Mesothelial cell of epicardium (in vitro differentiated cells): Measurements from ENCODE around the gene WWOX. TPM values are rescaled to one million over a fixed set of nuclear protein-coding genes. Genes with fewer than 3 reads are reported as not detected.

ENCODE experiments used
- DNase-seq, 2 experiments: peaks; one replicate each; pipeline ENCODE4 v3.0.0; 2021; ENCODE audit warnings: low spot score in 2 of 2; ENCODE audit not compliant: unreplicated experiment in 2 of 2
- H3K27ac Mint-ChIP-seq: 2 replicates; pipeline ENCODE4 v1.8.0; 2021; ENCODE audit warnings: mixed read lengths
- H3K27me3 Mint-ChIP-seq: 2 replicates; pipeline ENCODE4 v1.8.0; 2021; ENCODE audit warnings: low read depth, mixed read lengths
- H3K36me3 Mint-ChIP-seq: 2 replicates; pipeline ENCODE4 v1.8.0; 2021; ENCODE audit warnings: mixed read lengths
- H3K4me1 Mint-ChIP-seq: 2 replicates; pipeline ENCODE4 v1.8.0; 2021; ENCODE audit warnings: mixed read lengths
- H3K4me3 Mint-ChIP-seq: 2 replicates; pipeline ENCODE4 v1.8.0; 2021; ENCODE audit warnings: mild to moderate bottlenecking, moderate library complexity, mixed read lengths
- H3K9me3 Mint-ChIP-seq: 2 replicates; pipeline ENCODE4 v1.8.0; 2021; ENCODE audit warnings: mixed read lengths
- CTCF ChIP-seq: fragments of 200-600 bp; sonication (generic); IDR thresholded peaks from one replicate; pipeline ENCODE4 v1.5.0; 2021; ENCODE audit warnings: antibody characterized with exemption; ENCODE audit not compliant: unreplicated experiment
- total RNA-seq: library from RNA; stranded (reverse); gene quantifications from 3 replicates; pipeline ENCODE4 v1.2.1, GENCODE V29; 2021

Gene WWOX
- total RNA-seq, 1 donor from 2014 or later = 29.7 TPM

- H3K27ac Mint-ChIP-seq = no peak overlapping the region
- H3K4me1 Mint-ChIP-seq = no peaks in the 10 kb centered on the region
- no peak for TF ChIP-seq CTCF
- no peak overlapping the region for H3K4me3 Mint-ChIP-seq
- H3K27me3 Mint-ChIP-seq = no peaks in the 10 kb centered on the region
- no peaks in the 10 kb centered on the region for H3K9me3 Mint-ChIP-seq
- no peaks in the 10 kb centered on the region for H3K36me3 Mint-ChIP-seq
- DNase-seq = no peak
Observed at GRCh38 chr16:78729687-78730086, 630.2 kb downstream of the WWOX start.

- H3K9me3 Mint-ChIP-seq = no peaks in the 10 kb centered on the region
- no peaks in the 10 kb centered on the region for H3K27me3 Mint-ChIP-seq
- no peak overlapping the region for H3K4me3 Mint-ChIP-seq
Observed at GRCh38 chr16:78731785-78732184, 632.3 kb downstream of the WWOX start.

GRCh38 chr16:78732696-78733095, 633.2 kb downstream of the WWOX start:
- TF ChIP-seq CTCF = no peak
- no peak for DNase-seq
- no peaks in the 10 kb centered on the region for H3K36me3 Mint-ChIP-seq

More at GRCh38 chr16:78731785-78732184, 632.3 kb downstream of the WWOX start:
- TF ChIP-seq CTCF = no peak
- no peak for DNase-seq
- Mint-ChIP-seq H3K4me1 (no peaks in the 10 kb centered on the region), H3K27ac (no peak overlapping the region), H3K36me3 (no peaks in the 10 kb centered on the region)

GRCh38 chr16:78735337-78735736, 635.9 kb downstream of the WWOX start:
- no peak overlapping the region for H3K27ac Mint-ChIP-seq

More at GRCh38 chr16:78732696-78733095, 633.2 kb downstream of the WWOX start:
- Mint-ChIP-seq H3K27me3 (no peaks in the 10 kb centered on the region), H3K9me3 (no peaks in the 10 kb centered on the region), H3K4me1 (no peaks in the 10 kb centered on the region), H3K27ac (no peak overlapping the region), H3K4me3 (no peak overlapping the region)

GRCh38 chr16:78737630-78738029, 638.2 kb downstream of the WWOX start:
- no peak for TF ChIP-seq CTCF
- no peaks in the 10 kb centered on the region for H3K4me1 Mint-ChIP-seq
- H3K4me3 Mint-ChIP-seq = no peak overlapping the region
- DNase-seq = no peak
- H3K27ac Mint-ChIP-seq = no peak overlapping the region
- no peaks in the 10 kb centered on the region for H3K9me3 Mint-ChIP-seq
- no peaks in the 10 kb centered on the region for H3K36me3 Mint-ChIP-seq
- H3K27me3 Mint-ChIP-seq = no peaks in the 10 kb centered on the region

More at GRCh38 chr16:78735337-78735736, 635.9 kb downstream of the WWOX start:
- Mint-ChIP-seq H3K4me1 (no peaks in the 10 kb centered on the region), H3K36me3 (no peaks in the 10 kb centered on the region), H3K9me3 (no peaks in the 10 kb centered on the region), H3K4me3 (no peak overlapping the region), H3K27me3 (no peaks in the 10 kb centered on the region)
- TF ChIP-seq CTCF = no peak
- no peak for DNase-seq

- TF ChIP-seq CTCF = no peak
- Mint-ChIP-seq H3K4me3 (no peak overlapping the region), H3K9me3 (no peaks in the 10 kb centered on the region), H3K36me3 (no peaks in the 10 kb centered on the region), H3K27me3 (no peaks in the 10 kb centered on the region), H3K27ac (no peak overlapping the region), H3K4me1 (peaks cover 4% of the 10 kb centered on the region)
- DNase-seq = no peak
Observed at GRCh38 chr16:78738557-78738956, 639.1 kb downstream of the WWOX start.
